Muscle layer of duodenum (tissue), 2 donors: Measurements from ENCODE around the gene GAN.

Source experiments
- H3K27ac ChIP-seq: one replicate; pipeline ENCODE4 v1.7.0; 2013; ENCODE audit warnings: mild to moderate bottlenecking, low read length
- H3K27me3 ChIP-seq: one replicate; pipeline ENCODE4 v1.7.0; 2013; ENCODE audit warnings: low read depth, mild to moderate bottlenecking, control low read depth, low read length
- H3K36me3 ChIP-seq, 2 donors: one replicate each; pipeline ENCODE4 v1.7.0; 2013; ENCODE audit warnings: low read length in 2 of 2, control low read depth in 1 of 2, mild to moderate bottlenecking in 1 of 2; ENCODE audit not compliant: insufficient read depth in 2 of 2, control insufficient read depth in 1 of 2
- H3K4me1 ChIP-seq, 2 donors: one replicate each; pipeline ENCODE4 v1.7.0; 2013; ENCODE audit warnings: low read length in 2 of 2, mild to moderate bottlenecking in 2 of 2, control low read depth in 1 of 2, moderate library complexity in 1 of 2; ENCODE audit not compliant: insufficient read depth in 2 of 2, control insufficient read depth in 1 of 2
- H3K4me3 ChIP-seq, 2 donors: one replicate each; pipeline ENCODE4 v1.7.0; 2013; ENCODE audit warnings: low read length in 2 of 2, low read depth in 1 of 2, mild to moderate bottlenecking in 1 of 2
- H3K9me3 ChIP-seq, 2 donors: one replicate each; pipeline ENCODE4 v1.7.0; 2013; ENCODE audit warnings: low read length in 2 of 2, control low read depth in 1 of 2, mild to moderate bottlenecking in 1 of 2; ENCODE audit not compliant: control insufficient read depth in 1 of 2
- donor health status: healthy.

Gene GAN

DNA sequence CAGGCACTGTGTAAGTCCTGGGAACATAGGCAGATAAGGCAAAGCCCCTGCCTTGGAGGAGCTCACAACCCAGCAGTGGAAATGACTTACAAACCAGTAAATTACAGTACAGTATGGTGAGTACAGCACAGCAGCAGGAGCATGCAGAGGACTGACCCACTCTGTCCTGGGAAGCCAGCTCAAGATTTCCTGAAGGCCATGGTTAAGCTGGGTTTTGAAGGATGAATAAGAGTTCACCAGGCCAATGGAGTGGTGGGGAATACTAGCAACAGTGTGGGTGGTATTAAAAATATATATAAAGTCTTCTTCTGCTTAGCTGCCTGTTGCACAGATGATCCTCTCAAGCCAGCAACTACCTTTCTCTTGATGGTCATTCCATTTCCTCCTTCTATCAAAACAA is 3.0 kb upstream of the GAN start:
- peaks cover 9 to 11% of the 10 kb centered on the region in 2 donors for H3K4me1 ChIP-seq
- no peaks in the 10 kb centered on the region for H3K36me3 ChIP-seq
- H3K4me3 ChIP-seq: no peak overlapping the region
- H3K9me3 ChIP-seq: no peaks in the 10 kb centered on the region
- no peaks in the 10 kb centered on the region for H3K27me3 ChIP-seq
- H3K27ac ChIP-seq: no peak overlapping the region

- peak overlapping the region; percentile 96 to 99 for H3K4me3 ChIP-seq
- H3K27me3 ChIP-seq: no peaks in the 10 kb centered on the region
- no peaks in the 10 kb centered on the region for H3K9me3 ChIP-seq
- H3K4me1 ChIP-seq: peaks cover 9 to 15% of the 10 kb centered on the region in 2 donors
- H3K36me3 ChIP-seq: no peaks in the 10 kb centered on the region
- peak overlapping the region; percentile 73 for H3K27ac ChIP-seq
Measured at GRCh38 chr16:81313701-81314602, 810 bp upstream of the GAN start.

GRCh38 chr16:81315271-81316175 is 761 bp downstream of the GAN start:
- H3K4me1 ChIP-seq: peaks cover 9 to 29% of the 10 kb centered on the region in 2 donors

GRCh38 chr16:81316176-81316496 is 1.4 kb downstream of the GAN start:
- Histone ChIP-seq H3K4me1 (peaks cover 9 to 32% of the 10 kb centered on the region in 2 donors), H3K36me3 (no peaks in the 10 kb centered on the region), H3K27ac (peak overlapping the region; percentile 56), H3K9me3 (no peaks in the 10 kb centered on the region), H3K27me3 (no peaks in the 10 kb centered on the region), H3K4me3 (peak overlapping the region; percentile 68 to 99)

More at GRCh38 chr16:81315271-81316175, 761 bp downstream of the GAN start:
- Histone ChIP-seq H3K27ac (peak overlapping the region; percentile 73), H3K36me3 (no peaks in the 10 kb centered on the region), H3K4me3 (peak overlapping the region; percentile 96 to 99), H3K9me3 (no peaks in the 10 kb centered on the region), H3K27me3 (no peaks in the 10 kb centered on the region)

DNA sequence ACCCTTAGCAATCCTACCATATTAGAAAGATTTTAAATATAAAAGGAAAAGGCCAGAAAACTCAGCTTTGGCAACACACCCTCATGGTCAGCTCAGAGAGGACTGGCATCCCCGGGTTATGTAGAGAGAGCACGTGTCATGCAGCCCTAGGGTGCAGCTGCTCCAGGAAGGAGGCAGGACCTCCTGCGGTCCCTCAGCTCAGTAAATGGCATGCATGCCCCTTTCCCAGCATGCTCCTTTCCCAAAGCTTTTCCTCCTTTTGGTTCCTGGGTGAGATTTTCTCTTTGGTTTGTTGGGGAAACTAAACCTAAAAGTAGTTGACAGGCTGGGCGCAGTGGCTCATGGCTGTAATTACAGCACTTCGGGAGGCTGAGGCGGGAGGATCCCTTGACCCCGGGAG is 3.9 kb downstream of the GAN start:
- no peak overlapping the region for H3K27ac ChIP-seq
- H3K9me3 ChIP-seq: no peaks in the 10 kb centered on the region
- no peaks in the 10 kb centered on the region for H3K27me3 ChIP-seq
- no peaks in the 10 kb centered on the region for H3K36me3 ChIP-seq
- H3K4me1 ChIP-seq: peaks cover 4 to 27% of the 10 kb centered on the region in 2 donors
- no peak overlapping the region for H3K4me3 ChIP-seq

DNA sequence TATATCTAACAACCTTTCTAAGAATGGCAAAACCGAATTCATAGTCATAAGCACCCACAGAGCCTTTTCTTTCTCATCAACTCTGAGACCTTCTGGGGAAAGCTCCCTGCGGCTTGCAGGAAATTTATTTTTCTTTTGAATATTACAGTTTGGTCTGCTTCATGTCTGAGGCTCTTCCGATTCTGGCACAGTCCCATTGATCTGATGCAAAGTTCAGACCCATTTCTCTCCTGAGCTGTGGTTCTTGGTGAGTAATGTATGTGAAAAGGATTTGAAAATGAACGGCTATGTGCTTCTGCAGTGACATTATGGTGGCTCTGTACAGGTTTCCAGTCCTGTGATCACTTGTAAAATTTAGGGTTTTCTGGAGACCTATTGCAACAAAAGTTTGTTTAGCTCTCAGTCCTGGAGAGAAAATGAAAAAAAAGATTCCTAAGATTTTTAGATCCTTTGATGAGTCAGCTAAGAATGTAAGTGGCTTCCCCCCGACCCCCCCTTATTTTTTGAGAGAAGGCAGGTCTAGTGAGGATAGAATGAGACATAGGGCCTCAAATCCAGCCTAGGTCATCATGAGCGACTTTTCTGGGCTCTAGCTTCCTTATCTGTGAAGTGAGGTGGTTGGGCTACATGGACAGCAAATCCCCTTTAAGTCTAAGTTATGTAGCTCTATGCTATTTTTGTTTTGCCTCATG is 4.6 kb downstream of the GAN start:
- peak overlapping the region; percentile 11 for H3K27ac ChIP-seq
- peaks cover 0 to 21% of the 10 kb centered on the region in 2 donors for H3K4me1 ChIP-seq
- H3K4me3 ChIP-seq: no peak overlapping the region

GRCh38 chr16:81321039-81321438 is 6.3 kb downstream of the GAN start:
- Histone ChIP-seq H3K27ac (no peak overlapping the region), H3K36me3 (no peaks in the 10 kb centered on the region), H3K4me3 (no peak overlapping the region), H3K4me1 (peaks cover 0 to 21% of the 10 kb centered on the region in 2 donors), H3K9me3 (no peaks in the 10 kb centered on the region), H3K27me3 (no peaks in the 10 kb centered on the region)

More for the DNA sequence above, 4.6 kb downstream of the GAN start:
- Histone ChIP-seq H3K9me3 (no peaks in the 10 kb centered on the region), H3K36me3 (no peaks in the 10 kb centered on the region), H3K27me3 (no peaks in the 10 kb centered on the region)

DNA sequence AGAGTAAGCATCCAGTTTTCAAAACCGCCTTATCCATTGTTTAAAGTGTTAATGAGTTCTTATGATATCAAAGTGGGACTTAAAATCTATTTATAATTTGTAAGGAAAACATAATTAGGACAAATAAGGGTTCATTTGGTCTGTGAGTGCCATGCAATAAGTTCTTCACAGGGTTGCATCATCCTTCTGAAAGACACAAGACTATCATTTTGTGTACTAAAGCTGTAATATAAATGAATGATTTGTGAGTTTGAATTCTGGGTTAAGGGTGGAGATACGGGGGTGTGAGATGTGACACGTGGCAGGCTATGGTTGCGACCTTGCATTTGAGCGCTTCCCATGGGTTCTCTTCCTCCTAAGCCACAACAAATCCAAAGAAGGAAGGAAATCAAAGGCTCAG is 6.8 kb downstream of the GAN start:
- Histone ChIP-seq H3K27ac (no peak overlapping the region), H3K9me3 (no peaks in the 10 kb centered on the region), H3K36me3 (no peaks in the 10 kb centered on the region), H3K27me3 (no peaks in the 10 kb centered on the region), H3K4me3 (no peak overlapping the region), H3K4me1 (peaks cover 0 to 21% of the 10 kb centered on the region in 2 donors)

- H3K36me3 ChIP-seq: no peaks in the 10 kb centered on the region
- no peak overlapping the region for H3K4me3 ChIP-seq
- H3K27ac ChIP-seq: no peak overlapping the region
- no peaks in the 10 kb centered on the region for H3K9me3 ChIP-seq
- H3K27me3 ChIP-seq: no peaks in the 10 kb centered on the region
- H3K4me1 ChIP-seq: peaks cover 0 to 23% of the 10 kb centered on the region in 2 donors
Measured at GRCh38 chr16:81324808-81325207, 10.0 kb downstream of the GAN start.

DNA sequence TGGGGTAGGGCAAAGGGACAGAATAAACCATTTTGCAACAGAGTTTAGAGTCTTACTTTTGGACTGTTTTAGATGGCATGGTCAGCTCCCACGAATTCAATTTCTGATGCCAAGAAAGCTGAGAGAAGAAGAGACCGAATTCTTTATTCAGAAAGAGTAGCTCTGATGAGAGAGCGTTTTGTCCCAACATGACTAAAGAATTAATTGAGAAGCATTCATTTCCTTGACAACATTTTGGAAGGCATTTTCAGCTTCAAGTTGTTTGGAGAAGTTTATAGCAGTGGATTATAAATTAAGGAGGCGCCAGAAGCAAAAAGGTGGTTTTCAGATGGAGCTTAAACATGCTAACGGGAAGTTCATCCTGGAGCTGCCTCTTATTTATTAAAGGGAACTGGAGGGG is 12.2 kb downstream of the GAN start:
- Histone ChIP-seq H3K27ac (no peak overlapping the region), H3K27me3 (no peaks in the 10 kb centered on the region), H3K4me3 (no peak overlapping the region), H3K4me1 (peaks cover 0 to 17% of the 10 kb centered on the region in 2 donors), H3K36me3 (no peaks in the 10 kb centered on the region), H3K9me3 (no peaks in the 10 kb centered on the region)
